Panc1 (cell line): ENCODE data around the gene MORN4. TPM values are rescaled to one million over a fixed set of nuclear protein-coding genes. Genes with fewer than 3 reads are reported as not detected.

Experiments used
- ATAC-seq: fragments of 200-7000 bp; cut with Tn5 transposase; 2 replicates; pipeline ENCODE4 v1.9.1; 2020; ENCODE audit warnings: mild to moderate bottlenecking, moderate library complexity
- BruUV-seq: library from RNA; stranded (reverse); fragments of 400-500 nt; replicated peaks from 2 replicates; lab custom pipeline; 2021; lab: Mats Ljungman, UMichigan
- CTCF ChIA-PET: fragments of 300-600 bp; sonication (Branson Sonifier 250); formaldehyde crosslinking; loops from one replicate; lab custom pipeline; 2022; ENCODE audit warnings: antibody characterized with exemption; lab: Charles Lee
- POLR2A ChIA-PET: fragments of 300-600 bp; sonication (Branson Sonifier 250); formaldehyde crosslinking; loops from one replicate; lab custom pipeline; 2022; ENCODE audit warnings: antibody characterized with exemption; lab: Charles Lee
- DNase-seq: peaks from one replicate; pipeline ENCODE4 v3.0.0-alpha.2; 2010; ENCODE audit warnings: low read depth, low spot score
- H3K27ac ChIP-seq: 2 replicates; pipeline ENCODE4 v1.5.1; 2011; ENCODE audit warnings: mild to moderate bottlenecking, low read length, inconsistent platforms
- H3K27me3 ChIP-seq: fragments of 200-500 bp; sonication (Bioruptor generic); 2 replicates; pipeline ENCODE4 v1.6.0; 2014; ENCODE audit warnings: low read length, inconsistent platforms; ENCODE audit not compliant: control insufficient read depth, insufficient read depth
- H3K36me3 ChIP-seq: fragments of 200-500 bp; sonication (Bioruptor generic); 2 replicates; pipeline ENCODE4 v1.5.1; 2014; ENCODE audit warnings: inconsistent platforms, mild to moderate bottlenecking, low read length, moderate library complexity; ENCODE audit not compliant: control insufficient read depth, insufficient read depth
- H3K4me1 ChIP-seq: 2 replicates; pipeline ENCODE4 v1.5.1; 2011; ENCODE audit warnings: inconsistent platforms, mild to moderate bottlenecking, low read length, moderate library complexity; ENCODE audit not compliant: control insufficient read depth, insufficient read depth
- H3K4me3 ChIP-seq, 2 experiments: 2 replicates each; pipeline ENCODE4 v1.5.1; 2011 to 2012; ENCODE audit warnings: low read depth in 2 of 2, low read length in 2 of 2, mild to moderate bottlenecking in 2 of 2, inconsistent platforms in 1 of 2, moderate library complexity in 1 of 2
- H3K9me3 ChIP-seq: fragments of 200-500 bp; sonication (Bioruptor generic); 2 replicates; pipeline ENCODE4 v1.5.1; 2014; ENCODE audit warnings: low read depth, mild to moderate bottlenecking, inconsistent platforms, low read length, moderate library complexity; ENCODE audit not compliant: control insufficient read depth, insufficient read depth
- POLR2AphosphoS5 ChIP-seq: IDR thresholded peaks from 2 replicates; pipeline ENCODE4 v1.6.1; 2012; ENCODE audit warnings: mild to moderate bottlenecking, low read depth, low read length, moderate library complexity
- SIN3A ChIP-seq: IDR thresholded peaks from 2 replicates; pipeline ENCODE4 v1.6.1; 2012; ENCODE audit warnings: low read depth, mild to moderate bottlenecking, low read length, moderate library complexity, borderline replicate concordance; ENCODE audit not compliant: insufficient read depth
- TCF7L2 ChIP-seq: IDR thresholded peaks from 2 replicates; pipeline ENCODE4 v1.6.1; 2011; ENCODE audit warnings: mild to moderate bottlenecking, low read depth, low read length, inconsistent platforms
- in situ Hi-C: cut with HindIII; loops from 2 replicates; pipeline ENCODE4 v1.10.0; 2016; ENCODE audit warnings: low sequenced_read_pairs, low pct_unique_long_range_greater_than_20kb
- intact Hi-C: fragments of 100-400 bp; cut with micrococcal nuclease; formaldehyde crosslinking; loops from one replicate; pipeline ENCODE4 v1.10.0; 2022; ENCODE audit not compliant: unreplicated experiment
- total RNA-seq: library from RNA; stranded (reverse); gene quantifications from one replicate; pipeline ENCODE4 v1.2.1, GENCODE V29; 2021; ENCODE audit not compliant: unreplicated experiment
- TF ChIP-seq, protein P1 (sequence below), 2 experiments: IDR thresholded peaks; 2 replicates each; pipeline ENCODE4 v1.6.1; 2011 to 2012; ENCODE audit warnings: low read depth in 2 of 2, control low read depth in 1 of 2, low read length in 1 of 2, mild to moderate bottlenecking in 1 of 2, moderate library complexity in 1 of 2; ENCODE audit not compliant: insufficient read depth in 1 of 2
- TF ChIP-seq, protein P2 (sequence below): fragments of 450-650 bp; IDR thresholded peaks from 2 replicates; pipeline ENCODE4 v1.5.1; 2017; ENCODE audit warnings: mild to moderate bottlenecking

Gene MORN4
- total RNA-seq, 1 experiment from 2014 or later: 17.9 TPM

DNA sequence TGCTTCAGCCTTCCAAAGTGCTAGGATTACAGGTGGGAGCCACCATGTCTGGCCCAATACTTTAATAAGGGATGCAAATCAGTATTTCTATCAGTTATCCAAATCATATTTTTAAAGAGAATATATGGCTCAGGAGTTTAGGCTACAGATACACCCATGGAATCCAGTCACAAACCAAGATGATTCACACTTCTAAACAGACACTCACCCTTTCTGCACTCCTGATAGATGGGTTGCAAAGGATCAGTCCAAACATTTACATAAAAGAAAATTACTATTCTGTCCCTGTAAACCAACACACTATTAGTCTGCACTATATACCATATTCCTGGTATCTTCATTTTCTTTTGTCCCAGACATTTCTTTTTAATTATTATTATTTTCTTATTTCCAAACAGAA lies 2.2 kb downstream of the MORN4 start:
- TF ChIP-seq TCF7L2 (no peak), SIN3A (no peak), POLR2AphosphoS5 (no peak)
- TF ChIP-seq, protein P1, sequence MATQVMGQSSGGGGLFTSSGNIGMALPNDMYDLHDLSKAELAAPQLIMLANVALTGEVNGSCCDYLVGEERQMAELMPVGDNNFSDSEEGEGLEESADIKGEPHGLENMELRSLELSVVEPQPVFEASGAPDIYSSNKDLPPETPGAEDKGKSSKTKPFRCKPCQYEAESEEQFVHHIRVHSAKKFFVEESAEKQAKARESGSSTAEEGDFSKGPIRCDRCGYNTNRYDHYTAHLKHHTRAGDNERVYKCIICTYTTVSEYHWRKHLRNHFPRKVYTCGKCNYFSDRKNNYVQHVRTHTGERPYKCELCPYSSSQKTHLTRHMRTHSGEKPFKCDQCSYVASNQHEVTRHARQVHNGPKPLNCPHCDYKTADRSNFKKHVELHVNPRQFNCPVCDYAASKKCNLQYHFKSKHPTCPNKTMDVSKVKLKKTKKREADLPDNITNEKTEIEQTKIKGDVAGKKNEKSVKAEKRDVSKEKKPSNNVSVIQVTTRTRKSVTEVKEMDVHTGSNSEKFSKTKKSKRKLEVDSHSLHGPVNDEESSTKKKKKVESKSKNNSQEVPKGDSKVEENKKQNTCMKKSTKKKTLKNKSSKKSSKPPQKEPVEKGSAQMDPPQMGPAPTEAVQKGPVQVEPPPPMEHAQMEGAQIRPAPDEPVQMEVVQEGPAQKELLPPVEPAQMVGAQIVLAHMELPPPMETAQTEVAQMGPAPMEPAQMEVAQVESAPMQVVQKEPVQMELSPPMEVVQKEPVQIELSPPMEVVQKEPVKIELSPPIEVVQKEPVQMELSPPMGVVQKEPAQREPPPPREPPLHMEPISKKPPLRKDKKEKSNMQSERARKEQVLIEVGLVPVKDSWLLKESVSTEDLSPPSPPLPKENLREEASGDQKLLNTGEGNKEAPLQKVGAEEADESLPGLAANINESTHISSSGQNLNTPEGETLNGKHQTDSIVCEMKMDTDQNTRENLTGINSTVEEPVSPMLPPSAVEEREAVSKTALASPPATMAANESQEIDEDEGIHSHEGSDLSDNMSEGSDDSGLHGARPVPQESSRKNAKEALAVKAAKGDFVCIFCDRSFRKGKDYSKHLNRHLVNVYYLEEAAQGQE (IDR thresholded peaks at IDR 0.05; ENCODE audit: insufficient read depth in 1 of 2, low read depth in 2 of 2, low read length in 1 of 2): no peak
- TF ChIP-seq, protein P2, sequence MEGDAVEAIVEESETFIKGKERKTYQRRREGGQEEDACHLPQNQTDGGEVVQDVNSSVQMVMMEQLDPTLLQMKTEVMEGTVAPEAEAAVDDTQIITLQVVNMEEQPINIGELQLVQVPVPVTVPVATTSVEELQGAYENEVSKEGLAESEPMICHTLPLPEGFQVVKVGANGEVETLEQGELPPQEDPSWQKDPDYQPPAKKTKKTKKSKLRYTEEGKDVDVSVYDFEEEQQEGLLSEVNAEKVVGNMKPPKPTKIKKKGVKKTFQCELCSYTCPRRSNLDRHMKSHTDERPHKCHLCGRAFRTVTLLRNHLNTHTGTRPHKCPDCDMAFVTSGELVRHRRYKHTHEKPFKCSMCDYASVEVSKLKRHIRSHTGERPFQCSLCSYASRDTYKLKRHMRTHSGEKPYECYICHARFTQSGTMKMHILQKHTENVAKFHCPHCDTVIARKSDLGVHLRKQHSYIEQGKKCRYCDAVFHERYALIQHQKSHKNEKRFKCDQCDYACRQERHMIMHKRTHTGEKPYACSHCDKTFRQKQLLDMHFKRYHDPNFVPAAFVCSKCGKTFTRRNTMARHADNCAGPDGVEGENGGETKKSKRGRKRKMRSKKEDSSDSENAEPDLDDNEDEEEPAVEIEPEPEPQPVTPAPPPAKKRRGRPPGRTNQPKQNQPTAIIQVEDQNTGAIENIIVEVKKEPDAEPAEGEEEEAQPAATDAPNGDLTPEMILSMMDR: no peak
- in situ Hi-C loops: no loop called here
- Histone ChIP-seq H3K36me3 (no peaks in the 10 kb centered on the region), H3K4me1 (peaks cover 7% of the 10 kb centered on the region; the same call in 1 of the 2 replicates), H3K4me3 (no peak overlapping the region), H3K9me3 (no peaks in the 10 kb centered on the region), H3K27ac (no peak overlapping the region), H3K27me3 (no peaks in the 10 kb centered on the region)
- no peak for ATAC-seq
- ChIA-PET CTCF (no interaction called here), POLR2A (no interaction called here)
- no peak for DNase-seq
- TSS peak; percentile 49 for BruUV-seq
- intact Hi-C loops: no loop called here

DNA sequence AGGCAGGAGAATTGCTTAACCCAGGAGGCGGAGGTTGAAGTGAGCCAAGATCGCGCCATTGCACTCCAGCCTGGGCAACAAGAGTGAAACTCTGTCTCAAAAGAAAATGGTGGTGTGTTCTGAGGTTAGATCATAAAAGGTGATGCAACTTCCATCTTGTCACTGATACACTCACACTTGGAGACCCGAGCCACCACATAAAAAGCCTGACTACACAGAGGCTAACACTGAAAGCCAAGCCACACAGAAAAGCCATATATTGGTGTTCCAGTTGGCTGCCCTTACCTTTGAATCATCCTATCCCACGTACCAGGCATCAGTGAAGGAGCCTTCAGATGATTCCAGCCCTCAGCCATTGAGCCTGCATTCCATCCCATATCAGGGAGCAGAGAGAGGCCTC lies 4.0 kb downstream of the MORN4 start:
- Histone ChIP-seq H3K36me3 (no peaks in the 10 kb centered on the region), H3K27ac (no peak overlapping the region), H3K4me3 (no peak overlapping the region), H3K4me1 (peaks cover 7% of the 10 kb centered on the region; the same call in 1 of the 2 replicates), H3K27me3 (no peaks in the 10 kb centered on the region), H3K9me3 (no peaks in the 10 kb centered on the region)
- TF ChIP-seq, protein P1 (IDR thresholded peaks at IDR 0.05; ENCODE audit: insufficient read depth in 1 of 2, low read depth in 2 of 2, low read length in 1 of 2): no peak
- TF ChIP-seq, protein P2: no peak
- TF ChIP-seq POLR2AphosphoS5: no peak
- no peak for TF ChIP-seq SIN3A
- TF ChIP-seq TCF7L2: no peak
- no peak for DNase-seq
- intact Hi-C loops: no loop called here
- POLR2A ChIA-PET: no interaction called here
- in situ Hi-C loops: no loop called here
- ATAC-seq: no peak
- BruUV-seq: no TSS peak
- CTCF ChIA-PET: no interaction called here
